Progenitor cell of endocrine pancreas (in vitro differentiated cells): ENCODE data around the gene RASSF9. TPM values are rescaled to one million over a fixed set of nuclear protein-coding genes. Genes with fewer than 3 reads are reported as not detected.
A peak's percentile ranks its signal among the peaks of the same experiment; 100 is the strongest.

ENCODE experiments used
- DNase-seq: peaks from one replicate; pipeline ENCODE4 v3.0.0; 2021; ENCODE audit warnings: low spot score; ENCODE audit not compliant: unreplicated experiment
- H3K27ac Mint-ChIP-seq: 2 replicates; pipeline ENCODE4 v1.8.0; 2021; ENCODE audit warnings: mild to moderate bottlenecking, moderate library complexity, mixed read lengths
- H3K27me3 Mint-ChIP-seq: 2 replicates; pipeline ENCODE4 v1.8.0; 2021; ENCODE audit warnings: mixed read lengths
- H3K36me3 Mint-ChIP-seq: 2 replicates; pipeline ENCODE4 v1.8.0; 2022; ENCODE audit warnings: mixed read lengths; ENCODE audit not compliant: insufficient read depth
- H3K4me1 Mint-ChIP-seq: 2 replicates; pipeline ENCODE4 v1.8.0; 2021; ENCODE audit warnings: low read depth, mixed read lengths
- H3K4me3 Mint-ChIP-seq: 2 replicates; pipeline ENCODE4 v1.8.0; 2021; ENCODE audit warnings: low read depth, mild to moderate bottlenecking, moderate library complexity, mixed read lengths
- H3K9me3 Mint-ChIP-seq: 2 replicates; pipeline ENCODE4 v1.8.0; 2021; ENCODE audit warnings: low read depth, mixed read lengths
- CTCF ChIP-seq: fragments of 200-600 bp; sonication (generic); IDR thresholded peaks from one replicate; pipeline ENCODE4 v1.5.0; 2021; ENCODE audit warnings: antibody characterized with exemption, mild to moderate bottlenecking; ENCODE audit not compliant: unreplicated experiment
- total RNA-seq: library from RNA; stranded (reverse); gene quantifications from 2 replicates; pipeline ENCODE4 v1.2.1, GENCODE V29; 2021

RASSF9 gene
- total RNA-seq, 1 donor from 2014 or later, result 3.3 TPM

- H3K4me1 Mint-ChIP-seq, result no peaks in the 10 kb centered on the region
- no peaks in the 10 kb centered on the region for H3K36me3 Mint-ChIP-seq
- TF ChIP-seq CTCF, result peak; percentile 79
- H3K9me3 Mint-ChIP-seq, result no peaks in the 10 kb centered on the region
- H3K27ac Mint-ChIP-seq, result no peak overlapping the region
- no peak overlapping the region for H3K4me3 Mint-ChIP-seq
- H3K27me3 Mint-ChIP-seq, result peaks cover 4% of the 10 kb centered on the region
- no peak for DNase-seq
Measured at GRCh38 chr12:85866986-85867776, 31.0 kb upstream of the RASSF9 start.

- no peak overlapping the region for H3K4me3 Mint-ChIP-seq
- peaks cover 1% of the 10 kb centered on the region for H3K9me3 Mint-ChIP-seq
- peaks cover 4% of the 10 kb centered on the region for H3K27me3 Mint-ChIP-seq
- no peak for TF ChIP-seq CTCF
- no peak overlapping the region for H3K27ac Mint-ChIP-seq
- no peaks in the 10 kb centered on the region for H3K4me1 Mint-ChIP-seq
- no peak for DNase-seq
- no peaks in the 10 kb centered on the region for H3K36me3 Mint-ChIP-seq
Measured at GRCh38 chr12:85865890-85866289, 29.7 kb upstream of the RASSF9 start.

GRCh38 chr12:85856966-85857365, 20.8 kb upstream of the RASSF9 start:
- H3K4me1 Mint-ChIP-seq, result no peaks in the 10 kb centered on the region
- no peak for TF ChIP-seq CTCF
- no peak overlapping the region for H3K27ac Mint-ChIP-seq
- no peak for DNase-seq
- H3K27me3 Mint-ChIP-seq, result no peaks in the 10 kb centered on the region
- no peaks in the 10 kb centered on the region for H3K36me3 Mint-ChIP-seq
- peaks cover 7% of the 10 kb centered on the region for H3K9me3 Mint-ChIP-seq
- no peak overlapping the region for H3K4me3 Mint-ChIP-seq

- Mint-ChIP-seq H3K4me1 (no peaks in the 10 kb centered on the region), H3K36me3 (no peaks in the 10 kb centered on the region), H3K4me3 (no peak overlapping the region), H3K27me3 (no peaks in the 10 kb centered on the region), H3K27ac (no peak overlapping the region), H3K9me3 (peaks cover 7% of the 10 kb centered on the region)
- no peak for DNase-seq
- no peak for TF ChIP-seq CTCF
Measured at GRCh38 chr12:85855305-85855704, 19.1 kb upstream of the RASSF9 start.

- Mint-ChIP-seq H3K27me3 (no peaks in the 10 kb centered on the region), H3K36me3 (no peaks in the 10 kb centered on the region), H3K4me3 (no peak overlapping the region), H3K4me1 (peaks cover 3% of the 10 kb centered on the region), H3K9me3 (peaks cover 4% of the 10 kb centered on the region), H3K27ac (no peak overlapping the region)
- DNase-seq, result no peak
- no peak for TF ChIP-seq CTCF
Measured at GRCh38 chr12:85849344-85849743, 13.1 kb upstream of the RASSF9 start.
